ENCODE results near the gene ATF1.
A peak's percentile ranks its signal among the peaks of the same experiment; 100 is the strongest.
"Not testable (repeated sequence)": the region's sequence is repeated elsewhere in the genome, so short reads cannot be mapped to it uniquely, and the experiment has no call there.

Gene ATF1

GRCh38 chr12:50841716-50842531 is 78.0 kb downstream of the ATF1 start:
- Mint-ChIP-seq H3K27ac (no peak overlapping the region), H3K4me1 (ENCODE audit: low read depth) (peaks cover 6% of the 10 kb centered on the region), H3K9me3 (peaks cover 19% of the 10 kb centered on the region), H3K4me3 (no peak overlapping the region), H3K27me3 (ENCODE audit: low read depth) (peaks cover 4% of the 10 kb centered on the region), H3K36me3 (ENCODE audit: low read depth) (no peaks in the 10 kb centered on the region)
- DNase-seq (ENCODE audit: low spot score), result no peak

DNA sequence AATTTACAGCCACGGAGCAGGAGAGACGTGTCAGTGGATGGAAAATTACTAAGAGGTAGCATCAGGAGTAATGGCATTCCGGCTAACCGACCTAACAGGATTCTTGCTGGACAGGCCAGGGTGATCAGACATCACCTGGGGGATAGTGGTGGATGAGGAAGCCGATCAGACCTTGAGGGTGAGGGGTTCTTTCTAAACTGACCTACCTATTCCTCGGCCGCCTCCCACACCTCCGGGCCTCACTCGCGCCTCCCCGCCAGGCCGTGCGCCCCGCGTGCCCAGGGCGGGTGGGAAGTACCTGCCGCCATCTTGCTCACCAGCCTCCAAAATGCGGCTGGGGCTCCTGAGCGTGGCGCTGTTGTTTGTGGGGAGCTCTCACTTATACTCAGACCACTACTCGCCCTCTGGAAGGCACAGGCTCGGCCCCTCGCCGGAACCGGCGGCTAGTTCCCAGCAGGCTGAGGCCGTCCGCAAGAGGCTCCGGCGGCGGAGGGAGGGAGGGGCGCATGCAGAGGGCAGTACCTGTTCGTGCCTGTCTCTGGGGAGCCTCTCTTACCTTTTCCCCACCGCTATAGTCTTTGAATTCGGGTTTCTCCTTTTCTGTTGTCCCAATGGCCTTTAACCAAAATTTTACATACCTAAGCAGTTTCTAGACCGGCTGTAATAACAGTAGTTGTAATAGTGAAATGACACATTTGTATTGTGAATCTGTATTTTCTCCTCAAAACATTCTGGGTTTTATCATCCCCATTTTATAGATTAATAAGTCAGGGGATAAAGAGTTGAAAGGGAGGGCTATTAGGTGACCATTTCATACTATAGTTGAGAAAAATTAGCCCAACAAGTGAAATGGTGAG is 79.0 kb downstream of the ATF1 start, which contains the start of gene TMPRSS12:
TMPRSS12 (plus strand) TSS at position 290 of the 857 bp plus-strand sequence; CDS start at position 329, 39 bp downstream.
- peaks cover 4% of the 10 kb centered on the region for H3K27me3 Mint-ChIP-seq (ENCODE audit: low read depth)
- H3K4me3 Mint-ChIP-seq, result no peak within 1 kb of the TSS
- H3K9me3 Mint-ChIP-seq, result peaks cover 19% of the 10 kb centered on the region
- H3K27ac Mint-ChIP-seq, result no peak within 1 kb of the TSS
- H3K4me1 Mint-ChIP-seq (ENCODE audit: low read depth), result peaks cover 6% of the 10 kb centered on the region
- DNase-seq (ENCODE audit: low spot score), result no peak
- no peaks in the 10 kb centered on the region for H3K36me3 Mint-ChIP-seq (ENCODE audit: low read depth)

DNA sequence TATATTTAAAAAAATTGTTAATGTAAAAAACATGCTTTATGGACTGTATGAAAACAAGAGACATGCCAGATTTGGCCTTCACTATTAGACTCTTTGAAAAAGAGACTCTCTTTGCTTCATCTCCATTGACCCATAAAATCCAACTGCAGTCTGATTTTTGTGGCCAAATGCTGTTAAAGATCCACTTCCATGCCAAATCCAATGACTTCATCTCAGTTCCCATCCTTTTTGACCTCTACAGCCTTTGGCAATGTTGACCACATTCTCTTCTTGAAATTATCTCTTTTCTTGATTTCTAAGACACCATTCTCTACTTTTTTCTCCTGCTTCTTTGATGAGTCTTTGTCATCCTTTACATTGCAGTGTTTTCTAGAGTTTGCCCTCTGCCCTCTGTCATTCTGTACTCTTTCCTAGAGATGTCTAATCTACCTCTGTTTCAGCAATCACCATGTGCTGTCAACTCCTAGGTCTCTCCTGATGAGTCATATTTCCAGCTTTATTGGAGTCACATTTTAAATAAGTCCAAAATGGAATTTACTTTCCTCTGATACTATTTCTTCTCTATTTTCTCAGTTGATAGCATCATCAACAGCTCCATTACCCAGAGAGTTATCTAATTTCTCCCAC is 81.2 kb downstream of the ATF1 start:
- no peak for DNase-seq (ENCODE audit: low spot score)
- Mint-ChIP-seq H3K9me3 (peaks cover 18% of the 10 kb centered on the region), H3K4me1 (ENCODE audit: low read depth) (peaks cover 8% of the 10 kb centered on the region), H3K4me3 (no peak overlapping the region), H3K27me3 (ENCODE audit: low read depth) (peaks cover 10% of the 10 kb centered on the region), H3K27ac (no peak overlapping the region), H3K36me3 (ENCODE audit: low read depth) (no peaks in the 10 kb centered on the region)

- Mint-ChIP-seq H3K27me3 (ENCODE audit: low read depth) (peaks cover 29% of the 10 kb centered on the region), H3K9me3 (no peaks in the 10 kb centered on the region), H3K36me3 (ENCODE audit: low read depth) (no peaks in the 10 kb centered on the region), H3K4me3 (no peak overlapping the region), H3K27ac (no peak overlapping the region), H3K4me1 (ENCODE audit: low read depth) (peaks cover 1% of the 10 kb centered on the region)
- DNase-seq (ENCODE audit: low spot score), result no peak
These were observed 85.1 kb downstream of the ATF1 start for GRCh38 chr12:50848963-50849362.

DNA sequence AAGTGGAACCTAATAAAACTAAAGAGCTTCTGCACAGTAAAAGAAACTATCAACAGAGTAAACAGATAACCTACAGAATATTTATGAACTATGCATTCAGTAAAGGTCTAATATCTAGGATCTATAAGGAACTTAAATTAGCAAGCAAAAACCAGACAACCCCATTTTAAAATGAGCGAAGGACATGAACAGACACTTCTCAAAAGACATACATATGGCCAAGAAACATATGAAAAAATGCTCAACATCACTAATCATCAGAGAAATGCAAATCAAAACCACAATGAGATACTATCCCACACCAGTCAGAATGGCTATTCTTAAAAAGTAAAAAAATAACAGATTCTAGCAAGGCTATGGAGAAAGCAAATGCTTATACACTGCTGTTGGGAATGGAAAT is 91.3 kb downstream of the ATF1 start:
- not testable (repeated sequence) for H3K4me3 Mint-ChIP-seq; H3K4me1 Mint-ChIP-seq (ENCODE audit: low read depth); H3K36me3 Mint-ChIP-seq (ENCODE audit: low read depth); DNase-seq (ENCODE audit: low spot score); H3K27ac Mint-ChIP-seq; H3K9me3 Mint-ChIP-seq
- H3K27me3 Mint-ChIP-seq (ENCODE audit: low read depth), result peaks cover 31% of the 10 kb centered on the region

DNA sequence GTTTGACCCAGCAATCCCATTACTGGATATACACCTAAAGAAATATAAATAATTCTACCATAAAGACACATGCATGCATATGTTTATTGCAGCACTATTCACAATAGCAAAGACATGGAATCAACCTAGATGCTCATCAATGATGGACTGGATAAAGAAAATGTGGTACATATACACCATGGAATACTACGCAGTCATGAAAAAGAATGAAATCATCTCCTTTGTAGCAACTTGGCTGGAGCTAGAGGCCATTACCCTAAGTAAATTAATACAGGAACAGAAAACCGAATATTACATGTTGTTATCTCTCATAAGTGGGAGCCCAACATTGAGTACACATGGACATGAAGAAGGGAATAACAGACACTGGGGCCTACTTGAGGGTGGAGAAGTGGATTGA is 91.8 kb downstream of the ATF1 start:
- not testable (repeated sequence) for DNase-seq (ENCODE audit: low spot score); H3K27ac Mint-ChIP-seq; H3K36me3 Mint-ChIP-seq (ENCODE audit: low read depth); H3K4me3 Mint-ChIP-seq; H3K4me1 Mint-ChIP-seq (ENCODE audit: low read depth); H3K9me3 Mint-ChIP-seq
- peaks cover 31% of the 10 kb centered on the region for H3K27me3 Mint-ChIP-seq (ENCODE audit: low read depth)

DNA sequence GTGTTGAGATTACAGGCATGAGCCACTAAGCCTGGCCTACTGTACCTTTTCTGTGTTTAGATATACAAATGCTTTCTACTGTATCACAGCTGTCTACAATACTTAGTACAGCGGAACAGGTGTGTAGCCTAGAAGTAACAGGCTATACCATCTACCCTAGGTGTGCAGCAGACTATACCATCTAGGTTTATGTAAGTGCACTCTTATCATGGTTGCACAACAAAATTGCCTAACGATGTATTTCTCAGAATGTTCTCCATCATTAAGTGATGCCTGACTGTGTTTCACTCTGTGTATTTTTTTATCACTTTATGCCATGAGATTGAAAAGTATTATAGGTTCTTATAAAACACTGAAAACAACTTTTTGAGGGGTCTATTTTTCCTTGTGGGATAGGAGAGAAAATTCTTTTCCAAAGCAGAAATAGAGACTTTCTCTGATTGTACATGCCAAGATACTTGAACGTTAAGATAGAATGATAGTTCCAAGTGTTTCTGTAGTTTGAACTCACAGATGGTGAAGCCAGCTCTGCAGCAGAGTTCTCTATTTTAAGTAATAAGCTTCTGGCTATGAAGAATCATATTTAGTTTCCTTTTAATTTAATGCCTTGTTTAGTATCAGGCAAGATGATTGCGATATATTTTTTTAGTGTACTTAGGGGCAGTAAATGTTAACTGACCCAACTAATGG is 95.9 kb downstream of the ATF1 start:
- H3K27ac Mint-ChIP-seq, result no peak overlapping the region
- H3K36me3 Mint-ChIP-seq (ENCODE audit: low read depth), result no peaks in the 10 kb centered on the region
- no peak overlapping the region for H3K4me3 Mint-ChIP-seq
- peaks cover 8% of the 10 kb centered on the region for H3K9me3 Mint-ChIP-seq
- H3K27me3 Mint-ChIP-seq (ENCODE audit: low read depth), result peaks cover 5% of the 10 kb centered on the region
- DNase-seq (ENCODE audit: low spot score), result no peak
- H3K4me1 Mint-ChIP-seq (ENCODE audit: low read depth), result peaks cover 2% of the 10 kb centered on the region

DNA sequence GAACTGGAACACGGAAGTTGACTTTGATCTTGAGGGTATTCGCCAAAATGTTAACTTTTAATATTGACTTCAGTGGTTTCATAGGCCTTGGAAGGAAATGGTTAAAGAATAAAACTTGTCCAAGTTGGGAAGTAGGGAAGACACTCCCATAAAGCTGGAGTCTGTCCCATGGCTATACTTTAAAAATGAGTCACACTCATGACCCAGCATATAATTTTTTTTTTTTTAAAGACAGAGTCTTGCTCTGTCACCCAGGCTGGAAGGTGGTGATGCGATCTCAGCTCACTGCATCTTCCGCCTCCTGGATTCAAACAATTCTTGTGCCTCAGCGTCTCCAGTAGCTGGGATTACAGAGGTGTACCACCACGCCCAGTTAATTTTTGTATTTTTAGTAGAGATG is 98.4 kb downstream of the ATF1 start:
- Mint-ChIP-seq H3K4me3 (no peak overlapping the region), H3K4me1 (ENCODE audit: low read depth) (peaks cover 2% of the 10 kb centered on the region), H3K36me3 (ENCODE audit: low read depth) (peaks cover 3% of the 10 kb centered on the region), H3K27ac (no peak overlapping the region), H3K9me3 (peaks cover 15% of the 10 kb centered on the region), H3K27me3 (ENCODE audit: low read depth) (peaks cover 2% of the 10 kb centered on the region)
- no peak for DNase-seq (ENCODE audit: low spot score)

GRCh38 chr12:50865266-50865665 is 101.4 kb downstream of the ATF1 start:
- peaks cover 13% of the 10 kb centered on the region for H3K4me1 Mint-ChIP-seq (ENCODE audit: low read depth)
- no peak overlapping the region for H3K27ac Mint-ChIP-seq
- H3K27me3 Mint-ChIP-seq (ENCODE audit: low read depth), result peaks cover 6% of the 10 kb centered on the region
- peaks cover 8% of the 10 kb centered on the region for H3K36me3 Mint-ChIP-seq (ENCODE audit: low read depth)
- H3K9me3 Mint-ChIP-seq, result peaks cover 32% of the 10 kb centered on the region
- no peak for DNase-seq (ENCODE audit: low spot score)
- no peak overlapping the region for H3K4me3 Mint-ChIP-seq

- Mint-ChIP-seq H3K4me1 (ENCODE audit: low read depth) (peaks cover 13% of the 10 kb centered on the region), H3K4me3 (peak overlapping the region; percentile 44), H3K27ac (peak overlapping the region; percentile 79), H3K9me3 (peaks cover 37% of the 10 kb centered on the region), H3K27me3 (ENCODE audit: low read depth) (peaks cover 15% of the 10 kb centered on the region)
- not testable (repeated sequence) for DNase-seq (ENCODE audit: low spot score); H3K36me3 Mint-ChIP-seq (ENCODE audit: low read depth)
These were observed 105.0 kb downstream of the ATF1 start for GRCh38 chr12:50868881-50869280.
